Mesendoderm (in vitro differentiated cells): ENCODE results near the gene ZMYND11.

Source experiments
- DNase-seq: peaks from one replicate; pipeline ENCODE4 v3.0.0; 2013
- H2AK5ac ChIP-seq: 2 replicates; pipeline ENCODE4 v1.6.1; 2013; ENCODE audit warnings: low read length, inconsistent platforms
- H2BK120ac ChIP-seq: 2 replicates; pipeline ENCODE4 v1.6.1; 2013; ENCODE audit warnings: low read depth, mild to moderate bottlenecking, low read length, moderate library complexity, mixed read lengths
- H2BK15ac ChIP-seq: replicated peaks from 2 replicates; pipeline ENCODE4 v1.6.1; 2013; ENCODE audit warnings: low read depth, mild to moderate bottlenecking, moderate library complexity
- H2BK5ac ChIP-seq: 2 replicates; pipeline ENCODE4 v1.6.1; 2013; ENCODE audit warnings: low read length, inconsistent platforms
- H3K18ac ChIP-seq: 2 replicates; pipeline ENCODE4 v1.6.1; 2013; ENCODE audit warnings: mild to moderate bottlenecking, low read length, mixed read lengths
- H3K23ac ChIP-seq: one replicate; pipeline ENCODE4 v1.6.1; 2013; ENCODE audit warnings: low read length
- H3K27ac ChIP-seq: 2 replicates; pipeline ENCODE4 v1.5.1; 2013; ENCODE audit warnings: low read depth, mild to moderate bottlenecking, inconsistent platforms, low read length, moderate library complexity
- H3K27me3 ChIP-seq: 2 replicates; pipeline ENCODE4 v1.6.1; 2013; ENCODE audit warnings: low read length, control low read depth, mild to moderate bottlenecking, inconsistent platforms; ENCODE audit not compliant: insufficient read depth, poor library complexity
- H3K36me3 ChIP-seq: 2 replicates; pipeline ENCODE4 v1.6.1; 2013; ENCODE audit warnings: low read length, inconsistent platforms; ENCODE audit not compliant: control insufficient read depth, insufficient read depth
- H3K4ac ChIP-seq: one replicate; pipeline ENCODE4 v1.6.1; 2013; ENCODE audit warnings: low read depth, mild to moderate bottlenecking, low read length, moderate library complexity
- H3K4me1 ChIP-seq: 2 replicates; pipeline ENCODE4 v1.6.1; 2013; ENCODE audit warnings: low read depth, low read length, inconsistent platforms; ENCODE audit not compliant: control insufficient read depth
- H3K4me2 ChIP-seq: 2 replicates; pipeline ENCODE4 v1.6.1; 2013; ENCODE audit warnings: low read length
- H3K4me3 ChIP-seq: 2 replicates; pipeline ENCODE4 v1.5.1; 2013; ENCODE audit warnings: mild to moderate bottlenecking, low read length
- H3K56ac ChIP-seq: one replicate; pipeline ENCODE4 v1.6.1; 2013; ENCODE audit warnings: low read length
- H3K79me1 ChIP-seq: 2 replicates; pipeline ENCODE4 v1.6.1; 2013; ENCODE audit warnings: low read length, inconsistent platforms
- H3K79me2 ChIP-seq: 2 replicates; pipeline ENCODE4 v1.6.1; 2013; ENCODE audit warnings: mild to moderate bottlenecking, low read length; ENCODE audit not compliant: control insufficient read depth, insufficient read depth
- H3K9ac ChIP-seq: 2 replicates; pipeline ENCODE4 v1.6.1; 2013; ENCODE audit warnings: low read length, inconsistent platforms
- H4K5ac ChIP-seq: one replicate; pipeline ENCODE4 v1.6.1; 2013; ENCODE audit warnings: low read length
- H4K8ac ChIP-seq: one replicate; pipeline ENCODE4 v1.6.1; 2013; ENCODE audit warnings: low read depth, mild to moderate bottlenecking, control low read depth, low read length, moderate library complexity
- WGBS: extraction: QIAGEN DNeasy Blood & Tissue Kit; methylation state at CpG from one replicate; pipeline ENCODE4 v1.1.7; 2013; ENCODE audit warnings: low lambda C conversion rate, missing lambda C conversion rate; ENCODE audit not compliant: insufficient coverage; ENCODE audit errors: extremely low coverage; 5-methylcytosine and 5-hydroxymethylcytosine counted together

ZMYND11 gene

DNA sequence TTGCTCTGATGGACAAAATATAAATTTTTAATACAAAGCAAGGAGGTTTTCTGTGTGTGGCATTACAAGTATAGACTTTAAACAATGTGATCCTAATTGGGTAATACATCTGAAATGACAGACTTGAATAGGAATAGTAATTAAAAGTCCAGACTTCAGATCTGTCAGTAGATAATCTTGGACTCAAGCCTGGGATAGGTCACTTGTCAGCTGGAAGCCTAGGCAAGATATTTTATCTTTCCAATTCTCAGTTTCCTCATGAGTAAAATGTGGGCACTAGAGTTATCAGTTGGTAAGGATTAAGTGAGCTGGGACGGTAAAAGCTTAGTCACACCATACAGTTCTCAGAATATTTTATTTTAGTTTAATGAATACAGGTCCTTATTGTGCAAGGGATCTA is 10.4 kb upstream of the ZMYND11 start:
- no peak overlapping the region for H3K27ac ChIP-seq
- H3K79me2 ChIP-seq = no peaks in the 10 kb centered on the region
- no peak overlapping the region for H3K4ac ChIP-seq
- no peak overlapping the region for H2BK120ac ChIP-seq
- no peak overlapping the region for H4K5ac ChIP-seq
- H4K8ac ChIP-seq = no peak overlapping the region
- H3K27me3 ChIP-seq = no peaks in the 10 kb centered on the region
- H2AK5ac ChIP-seq = no peak overlapping the region
- H3K56ac ChIP-seq = no peak overlapping the region
- no peak overlapping the region for H3K18ac ChIP-seq
- H3K36me3 ChIP-seq = no peaks in the 10 kb centered on the region
- no peaks in the 10 kb centered on the region for H3K4me1 ChIP-seq
- H2BK15ac ChIP-seq = no peak overlapping the region
- no peak for DNase-seq
- no CpG with 5 or more reads among the region's 1 CpG for WGBS
- H3K4me2 ChIP-seq = no peak overlapping the region
- no peak overlapping the region for H3K23ac ChIP-seq
- no peak overlapping the region for H3K4me3 ChIP-seq
- no peaks in the 10 kb centered on the region for H3K79me1 ChIP-seq
- no peak overlapping the region for H3K9ac ChIP-seq
- H2BK5ac ChIP-seq = no peak overlapping the region

GRCh38 chr10:127612-128432 is 7.4 kb upstream of the ZMYND11 start:
- Histone ChIP-seq H3K23ac (no peak overlapping the region), H3K56ac (no peak overlapping the region), H3K4me3 (no peak overlapping the region), H3K27me3 (no peaks in the 10 kb centered on the region), H2BK120ac (no peak overlapping the region), H3K4me2 (no peak overlapping the region), H3K18ac (no peak overlapping the region), H4K8ac (no peak overlapping the region), H3K4me1 (no peaks in the 10 kb centered on the region), H2BK15ac (no peak overlapping the region), H4K5ac (no peak overlapping the region), H3K9ac (no peak overlapping the region), H3K79me2 (no peaks in the 10 kb centered on the region), H2AK5ac (no peak overlapping the region), H3K79me1 (no peaks in the 10 kb centered on the region), H3K36me3 (no peaks in the 10 kb centered on the region), H3K27ac (no peak overlapping the region), H2BK5ac (no peak overlapping the region), H3K4ac (no peak overlapping the region)
- WGBS = no CpG with 5 or more reads among the region's 9 CpGs
- no peak for DNase-seq

DNA sequence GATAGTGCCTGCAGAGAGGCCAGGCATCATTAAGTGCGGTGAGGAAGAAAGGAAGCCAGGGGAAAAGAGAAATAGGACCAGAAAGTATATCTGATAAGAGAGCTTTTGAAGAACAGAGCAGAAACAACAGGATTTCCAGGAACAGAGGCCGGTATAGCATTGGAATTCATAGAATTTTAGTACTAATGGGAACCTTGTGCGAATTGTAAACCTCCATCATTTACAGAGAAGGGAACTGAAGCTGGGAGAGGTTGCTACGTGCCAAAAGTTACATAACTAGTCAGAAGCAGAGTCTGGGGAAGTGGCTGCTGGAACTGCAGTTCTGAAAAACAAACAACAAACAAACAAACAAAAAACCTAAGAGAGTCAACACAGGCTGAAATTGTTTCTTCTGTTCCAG is 5.4 kb upstream of the ZMYND11 start:
- DNase-seq = no peak
- Histone ChIP-seq H3K4me2 (no peak overlapping the region), H2AK5ac (no peak overlapping the region), H3K18ac (no peak overlapping the region), H3K79me2 (no peaks in the 10 kb centered on the region), H3K79me1 (no peaks in the 10 kb centered on the region), H2BK15ac (no peak overlapping the region), H3K23ac (no peak overlapping the region), H3K4ac (no peak overlapping the region), H2BK5ac (no peak overlapping the region), H3K36me3 (no peaks in the 10 kb centered on the region), H3K27ac (no peak overlapping the region), H3K9ac (no peak overlapping the region), H2BK120ac (no peak overlapping the region), H3K27me3 (no peaks in the 10 kb centered on the region), H3K56ac (no peak overlapping the region), H4K5ac (no peak overlapping the region), H3K4me1 (peaks cover 2% of the 10 kb centered on the region), H4K8ac (no peak overlapping the region), H3K4me3 (no peak overlapping the region)
- WGBS = no CpG with 5 or more reads among the region's 4 CpGs

- Histone ChIP-seq H2AK5ac (no peak overlapping the region), H3K79me2 (peaks cover 15% of the 10 kb centered on the region), H2BK120ac (no peak overlapping the region), H3K56ac (no peak overlapping the region), H3K36me3 (no peaks in the 10 kb centered on the region), H2BK15ac (no peak overlapping the region), H3K4me2 (no peak overlapping the region), H4K5ac (no peak overlapping the region), H4K8ac (no peak overlapping the region), H2BK5ac (no peak overlapping the region), H3K79me1 (peaks cover 8% of the 10 kb centered on the region), H3K27me3 (no peaks in the 10 kb centered on the region), H3K4me1 (peaks cover 6% of the 10 kb centered on the region), H3K18ac (no peak overlapping the region), H3K9ac (no peak overlapping the region), H3K4me3 (no peak overlapping the region), H3K23ac (no peak overlapping the region), H3K4ac (no peak overlapping the region), H3K27ac (no peak overlapping the region)
- WGBS = no CpG with 5 or more reads among the region's 10 CpGs
- peak; percentile 79 for DNase-seq
Observed at GRCh38 chr10:132946-133898, 2.0 kb upstream of the ZMYND11 start.

DNA sequence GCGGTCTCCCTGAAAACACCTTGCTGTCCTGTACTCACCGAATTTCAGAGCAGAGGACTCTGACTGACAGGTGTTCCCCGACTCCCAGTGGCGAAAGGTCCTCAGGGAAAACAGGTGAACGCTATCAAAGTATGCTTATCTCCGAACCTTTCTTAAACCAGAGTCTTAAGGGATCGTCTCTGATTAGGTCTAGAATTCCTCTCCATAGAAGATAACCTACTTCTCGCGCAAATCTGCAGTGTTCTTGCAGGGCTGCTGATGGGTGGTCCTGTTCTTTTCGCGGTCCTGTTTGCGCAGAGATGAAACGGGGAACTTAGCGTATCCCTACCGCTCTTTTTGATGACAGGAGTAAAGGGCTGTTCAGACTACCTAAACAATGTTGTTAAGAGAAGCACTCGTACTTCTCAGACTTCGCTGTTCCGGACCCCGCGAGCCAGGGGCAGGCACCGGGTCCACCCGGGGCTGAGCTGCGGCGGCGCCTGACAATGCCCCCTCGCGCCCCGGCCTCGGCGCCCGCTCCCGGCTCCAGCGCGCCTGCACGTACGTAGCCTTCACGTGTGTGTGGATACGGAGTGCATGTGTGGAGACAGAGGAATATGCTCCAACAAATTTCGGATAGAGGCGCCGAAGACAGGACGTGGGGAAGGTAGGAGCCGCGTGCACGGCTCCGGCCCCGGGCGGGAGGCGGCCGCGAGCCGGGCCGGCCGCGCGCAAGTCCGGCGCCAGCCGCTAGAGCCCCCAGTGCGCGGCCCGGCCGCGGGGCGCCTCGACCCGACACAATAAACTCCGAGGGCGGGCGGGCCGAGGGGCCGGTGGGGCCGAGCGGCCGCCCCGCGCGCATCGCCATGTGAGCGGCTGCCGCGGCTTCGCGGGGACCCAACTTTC is 766 bp upstream of the ZMYND11 start:
- H3K79me2 ChIP-seq = peaks cover 22% of the 10 kb centered on the region
- peak overlapping the region; percentile 97 for H3K56ac ChIP-seq
- no peak overlapping the region for H2BK15ac ChIP-seq
- H3K9ac ChIP-seq = peak overlapping the region; percentile 92
- H3K27me3 ChIP-seq = no peaks in the 10 kb centered on the region
- H3K4me2 ChIP-seq = peak overlapping the region; percentile 97
- peak overlapping the region; percentile 79 for H3K27ac ChIP-seq
- H3K4me3 ChIP-seq = peak overlapping the region; percentile 77
- H2AK5ac ChIP-seq = no peak overlapping the region
- H4K8ac ChIP-seq = no peak overlapping the region
- H3K4me1 ChIP-seq = peaks cover 6% of the 10 kb centered on the region
- no peaks in the 10 kb centered on the region for H3K36me3 ChIP-seq
- no peak overlapping the region for H4K5ac ChIP-seq
- peak overlapping the region; percentile 100 for H3K18ac ChIP-seq
- peak; percentile 60 for DNase-seq
- H3K23ac ChIP-seq = peak overlapping the region; percentile 66
- H3K4ac ChIP-seq = peak overlapping the region; percentile 94
- peaks cover 8% of the 10 kb centered on the region for H3K79me1 ChIP-seq
- peak overlapping the region; percentile 82 for H2BK5ac ChIP-seq
- WGBS = no CpG with 5 or more reads among the region's 84 CpGs
- H2BK120ac ChIP-seq = peak overlapping the region; percentile 86
